GM15510 (cell line): ENCODE measurements around the gene CCDC187.

ENCODE experiments used
- POLR2A ChIP-seq: IDR thresholded peaks from 3 replicates; pipeline ENCODE4 v1.6.1; 2011; ENCODE audit warnings: borderline replicate concordance; ENCODE audit not compliant: insufficient read length; ENCODE audit errors: extremely low read depth

The CCDC187 gene

GRCh38 chr9:136300016-136300545 is 3.8 kb downstream of the CCDC187 start:
- TF ChIP-seq POLR2A: no peak

GRCh38 chr9:136299541-136299940 is 4.4 kb downstream of the CCDC187 start:
- no peak for TF ChIP-seq POLR2A

GRCh38 chr9:136299116-136299515 is 4.8 kb downstream of the CCDC187 start:
- TF ChIP-seq POLR2A: no peak

- TF ChIP-seq POLR2A: no peak
Observed at GRCh38 chr9:136297766-136298735, 5.8 kb downstream of the CCDC187 start.

DNA sequence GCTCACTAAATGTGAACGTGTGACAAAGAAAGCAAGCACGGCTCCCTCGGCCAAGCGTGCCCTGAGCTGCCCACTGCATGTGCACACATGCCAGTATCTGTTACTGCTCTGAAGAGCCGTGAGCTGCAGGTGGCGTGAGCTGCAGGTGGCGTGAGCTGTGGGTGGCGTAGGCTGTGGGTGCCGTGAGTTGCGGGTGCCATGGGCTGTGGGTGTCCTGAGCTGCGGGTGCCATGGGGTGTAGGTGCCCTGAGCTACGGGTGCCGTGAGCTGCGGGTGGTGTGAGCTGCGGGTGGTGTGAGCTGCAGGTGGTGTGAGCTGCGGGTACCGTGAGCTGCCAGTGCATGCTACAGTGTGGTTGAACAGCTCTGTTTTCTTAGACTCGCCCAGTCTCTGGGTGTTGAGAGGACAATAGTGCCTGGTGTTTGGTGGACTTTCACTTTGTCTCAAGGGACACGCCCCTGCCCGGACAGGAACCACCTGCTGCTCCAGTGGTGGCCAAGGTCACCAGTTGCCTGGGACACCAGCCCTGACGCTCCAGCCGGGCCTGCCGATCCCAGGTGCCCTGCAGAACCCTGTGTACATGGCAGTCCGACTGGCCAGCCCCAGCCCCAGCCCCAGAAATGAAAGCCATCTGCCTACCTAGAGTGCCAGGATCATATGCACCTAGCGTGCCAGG is 6.7 kb downstream of the CCDC187 start:
- TF ChIP-seq POLR2A: no peak

- TF ChIP-seq POLR2A: no peak
Observed at GRCh38 chr9:136296434-136297015, 7.4 kb downstream of the CCDC187 start.

GRCh38 chr9:136295542-136296433 is 8.1 kb downstream of the CCDC187 start:
- no peak for TF ChIP-seq POLR2A

DNA sequence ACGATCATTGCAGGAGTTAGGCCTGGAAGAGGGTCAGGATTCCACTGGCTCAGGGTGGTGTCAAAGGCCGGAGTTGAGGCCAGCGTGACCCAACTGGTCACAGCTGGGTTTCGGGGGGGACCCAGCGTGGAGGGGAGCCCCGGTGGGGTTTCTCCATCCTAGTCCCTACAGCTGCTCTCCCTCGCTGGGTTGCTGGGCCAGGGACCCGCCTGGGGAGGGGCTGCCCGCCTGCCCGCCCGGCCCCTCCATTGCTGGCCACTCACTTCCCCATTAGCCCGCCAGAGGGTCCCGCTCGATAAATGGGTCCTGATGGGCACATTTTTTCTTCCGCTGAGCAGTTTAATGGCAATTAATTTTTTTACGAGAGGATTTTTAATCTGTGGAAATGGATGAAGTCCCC is 8.8 kb downstream of the CCDC187 start:
- TF ChIP-seq POLR2A: no peak

DNA sequence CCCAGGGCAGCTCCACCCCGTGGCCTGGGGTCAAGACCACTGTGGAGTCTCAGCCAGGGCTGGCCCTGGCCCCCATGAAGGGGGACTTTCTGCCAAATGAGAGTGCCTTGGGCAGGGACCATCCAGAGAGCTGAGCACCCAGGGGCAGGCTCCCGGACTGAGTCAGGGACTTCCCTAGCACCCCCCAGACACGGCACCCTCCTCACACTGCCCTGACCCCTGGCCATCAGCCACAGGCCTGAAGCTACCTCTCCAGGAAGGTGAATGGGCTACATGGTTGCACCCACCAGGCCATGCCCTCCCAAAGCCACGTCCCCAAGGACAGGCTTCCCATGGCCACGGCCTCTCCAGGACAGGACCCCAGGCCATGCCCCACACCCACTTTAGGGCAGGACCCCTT is 9.5 kb downstream of the CCDC187 start:
- no peak for TF ChIP-seq POLR2A

GRCh38 chr9:136293476-136294077 is 10.3 kb downstream of the CCDC187 start:
- TF ChIP-seq POLR2A: no peak

GRCh38 chr9:136292591-136293448 is 11.1 kb downstream of the CCDC187 start:
- no peak for TF ChIP-seq POLR2A

- no peak for TF ChIP-seq POLR2A
Observed at GRCh38 chr9:136292026-136292538, 11.8 kb downstream of the CCDC187 start.
